Head of caudate nucleus (tissue), 42 donors: ENCODE data around the gene NCOA3.
"Not testable (repeated sequence)": the region's sequence is repeated elsewhere in the genome, so short reads cannot be mapped to it uniquely, and the experiment has no call there.

Experiments used
- DNase-seq, 42 donors: peaks; one replicate each; pipeline versions ENCODE4 v3.0.0 to v3.0.0-alpha.2; 2020 to 2021; ENCODE audit warnings: mixed read lengths in 7 of 42
- intact Hi-C: fragments of 100-400 bp; cut with DNase I; formaldehyde crosslinking; loops from one replicate; pipeline ENCODE4 v1.15.0; 2022

Gene NCOA3

GRCh38 chr20:47496118-47496517, 5.6 kb upstream of the NCOA3 start:
- no peak for DNase-seq
- intact Hi-C loops, result no loop called here

DNA sequence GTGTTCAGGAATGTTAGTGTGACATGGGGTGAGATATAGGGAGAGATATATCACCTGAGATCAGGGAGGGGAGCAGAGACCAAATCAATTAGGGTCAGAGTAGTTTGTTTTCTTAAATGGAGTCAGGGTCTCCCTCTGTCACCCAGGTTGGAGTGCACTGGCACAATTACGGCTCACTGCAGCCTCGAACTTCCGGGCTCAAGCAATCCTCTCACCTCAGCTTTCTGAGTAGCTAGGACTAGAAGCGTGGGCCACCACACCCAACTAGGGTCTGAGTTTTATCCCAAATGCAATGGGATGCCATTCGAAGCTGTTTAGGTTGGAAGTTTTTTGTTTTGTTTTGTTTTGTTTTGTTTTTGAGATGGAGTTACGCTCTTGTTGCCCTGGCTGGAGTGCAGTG, 3.1 kb upstream of the NCOA3 start:
- no peak for DNase-seq
- intact Hi-C loops, result no loop called here

- intact Hi-C loops, result no loop called here
- DNase-seq, result no peak
Measured at GRCh38 chr20:47499053-47499452, 2.6 kb upstream of the NCOA3 start.

DNA sequence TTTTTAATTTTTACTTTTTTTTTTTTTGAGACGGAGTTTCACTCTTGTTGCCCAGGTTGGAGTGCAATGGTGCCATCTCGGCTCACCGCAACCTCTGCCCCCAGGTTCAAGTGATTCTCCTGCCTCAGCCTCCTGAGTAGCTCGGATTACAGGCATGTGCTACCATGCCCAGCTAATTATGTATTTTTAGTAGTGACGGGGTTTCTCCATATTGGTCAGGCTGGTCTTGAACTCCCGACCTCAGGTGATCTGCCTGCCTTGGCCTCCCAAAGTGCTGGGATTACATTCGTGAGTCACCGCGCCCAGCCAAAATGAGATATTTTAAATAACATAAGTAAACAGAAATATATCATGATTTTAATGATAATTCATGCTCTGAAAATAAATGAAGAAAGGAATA, 1.6 kb upstream of the NCOA3 start:
- intact Hi-C loops, DNase-seq: not testable (repeated sequence)

- intact Hi-C loops, result no loop called here
- no peak for DNase-seq
Measured at GRCh38 chr20:47500554-47500953, 1.1 kb upstream of the NCOA3 start.

GRCh38 chr20:47501116-47501481, 588 bp upstream of the NCOA3 start:
- DNase-seq, result peak in 1 of 42 donors; percentile 43
- intact Hi-C loops, result no loop called here

GRCh38 chr20:47502271-47503239, 868 bp downstream of the NCOA3 start:
- peak in 26 of 42 donors; percentile 7 to 59 (median 30) for DNase-seq
- intact Hi-C loops, result no loop called here

- DNase-seq, result no peak
- intact Hi-C loops, result no loop called here
Measured at GRCh38 chr20:47503685-47504084, 2.0 kb downstream of the NCOA3 start.

DNA sequence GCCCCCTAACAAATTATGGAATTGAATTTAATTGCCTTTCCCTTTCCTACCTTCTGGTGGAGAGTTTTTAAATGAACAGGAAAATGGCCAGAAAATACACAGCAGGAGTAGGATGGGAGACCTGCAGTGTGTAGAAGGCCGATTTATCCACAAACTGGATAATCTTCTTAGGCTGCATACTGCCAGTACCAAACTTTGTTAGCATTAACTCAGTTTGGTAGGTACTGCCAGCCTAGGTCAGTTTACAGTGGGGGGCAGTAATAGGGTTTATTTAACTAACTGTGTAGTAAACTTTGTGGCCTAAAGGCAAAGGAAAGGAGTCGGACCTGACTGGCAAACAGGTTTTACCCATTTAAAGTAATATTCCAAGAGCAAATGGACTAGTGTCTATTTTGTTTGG, 4.6 kb downstream of the NCOA3 start:
- intact Hi-C loops, result no loop called here
- no peak for DNase-seq

DNA sequence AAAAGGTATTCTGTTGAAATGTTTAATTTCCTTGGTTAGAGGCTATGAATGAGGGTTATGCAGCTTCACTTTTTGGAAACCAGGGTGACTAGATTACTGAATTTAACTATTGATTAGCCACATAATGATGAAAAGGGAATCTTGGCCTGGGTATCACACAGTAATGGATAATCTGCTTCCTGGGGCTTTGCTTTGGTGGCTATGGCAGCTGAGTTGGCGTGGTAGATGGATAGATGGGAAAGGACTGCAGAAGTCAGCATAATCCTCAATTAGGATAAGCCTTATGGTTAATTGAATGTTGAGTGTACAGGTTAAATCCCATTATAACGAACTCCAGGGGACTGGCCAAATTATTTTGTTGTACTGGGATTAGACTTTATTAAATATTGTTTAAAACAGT, 5.2 kb downstream of the NCOA3 start:
- intact Hi-C loops, result no loop called here
- DNase-seq, result no peak

GRCh38 chr20:47507275-47507981, 5.7 kb downstream of the NCOA3 start:
- DNase-seq, intact Hi-C loops: not testable (repeated sequence)

GRCh38 chr20:47508278-47508677, 6.6 kb downstream of the NCOA3 start:
- intact Hi-C loops, result no loop called here
- DNase-seq, result no peak

- intact Hi-C loops, result no loop called here
- no peak for DNase-seq
Measured at GRCh38 chr20:47509104-47509661, 7.5 kb downstream of the NCOA3 start.

GRCh38 chr20:47509685-47510084, 8.0 kb downstream of the NCOA3 start:
- DNase-seq, result no peak
- intact Hi-C loops, result no loop called here

GRCh38 chr20:47515843-47516242, 14.2 kb downstream of the NCOA3 start:
- DNase-seq, result no peak
- intact Hi-C loops, result no loop called here

GRCh38 chr20:47521059-47521808, 19.5 kb downstream of the NCOA3 start:
- DNase-seq, result peak in 6 of 42 donors; percentile 10 to 64 (median 22)
- intact Hi-C loops, result no loop called here

DNA sequence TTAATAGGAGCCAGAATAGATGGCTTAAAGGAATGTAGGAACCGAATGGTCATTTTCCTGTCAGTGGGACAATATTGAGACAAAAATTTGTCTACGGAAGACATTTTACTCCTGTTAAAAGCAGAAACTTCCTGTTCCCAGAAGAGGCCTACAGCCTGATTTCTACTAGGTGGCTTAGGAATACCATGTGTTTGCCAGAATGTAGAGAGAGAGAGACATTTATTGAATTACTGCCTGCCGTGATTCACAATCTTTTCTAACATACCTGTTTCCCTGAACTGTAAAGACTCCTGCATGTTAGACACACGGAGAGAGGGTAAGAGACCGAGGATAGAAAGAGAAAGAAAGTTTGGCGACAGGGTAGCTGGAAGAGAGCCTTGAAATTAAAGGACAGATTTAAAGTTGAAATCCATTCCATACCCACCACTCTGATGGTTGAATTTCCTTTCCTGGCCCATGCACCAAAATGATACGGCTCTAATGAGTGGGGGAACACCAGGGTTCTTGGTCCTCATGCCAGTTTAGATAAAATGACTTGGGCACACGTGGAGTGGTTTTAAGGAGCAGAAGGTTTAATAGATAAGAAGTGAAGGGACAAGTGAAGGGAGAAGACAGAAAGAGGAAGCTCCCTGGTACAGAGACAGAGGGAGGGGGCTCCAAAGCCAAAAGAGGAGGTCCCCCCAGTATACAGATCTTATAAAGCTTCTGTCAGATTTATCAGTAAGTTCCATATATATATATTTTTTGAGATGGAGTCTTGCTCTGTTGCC, 22.5 kb downstream of the NCOA3 start:
- DNase-seq, result no peak
- intact Hi-C loops, result no loop called here

DNA sequence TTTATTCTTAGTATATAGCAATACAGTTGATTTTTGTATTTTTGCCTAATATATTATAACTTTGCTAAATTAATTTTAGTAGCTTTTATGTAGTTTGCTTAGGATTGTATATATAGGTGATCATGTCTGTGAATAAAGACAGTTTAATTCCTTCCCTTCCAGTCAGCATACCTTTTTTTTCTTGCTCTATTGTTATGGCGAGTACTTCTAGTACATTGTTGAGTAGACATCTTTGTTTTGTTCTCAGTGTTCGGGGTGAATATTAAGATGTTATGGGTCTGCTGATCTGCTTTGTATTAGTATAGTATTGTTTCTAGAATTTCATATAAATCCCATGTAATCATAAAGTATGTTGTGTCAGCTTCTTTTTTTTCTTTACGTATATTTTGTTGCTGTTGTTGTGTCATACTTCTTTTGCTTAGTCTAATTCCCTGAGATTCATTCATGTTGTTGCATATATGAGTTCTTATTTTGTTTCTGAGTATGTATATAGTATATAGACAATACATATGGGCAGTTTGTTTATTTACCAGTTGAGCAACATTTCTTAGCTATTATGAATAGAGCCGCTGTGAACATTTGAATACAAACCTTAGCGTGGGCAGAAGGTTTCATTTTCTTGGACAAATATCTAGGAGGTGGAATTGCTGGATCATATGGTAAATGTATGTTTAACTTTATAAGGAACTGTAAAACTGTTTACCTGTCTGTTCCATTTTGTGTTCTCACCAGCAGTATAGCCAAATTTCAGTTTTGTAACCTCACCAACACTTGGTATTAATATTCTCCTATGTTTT, 25.5 kb downstream of the NCOA3 start:
- intact Hi-C loops, result no loop called here
- DNase-seq, result no peak
